HG03139 (cell line): ENCODE data around the gene VEGFA.

Experiments used
- ATAC-seq: cut with Tn5 transposase; IDR thresholded peaks from one replicate; pipeline ENCODE4 v1.9.1; 2021; ENCODE audit not compliant: unreplicated experiment

VEGFA gene

DNA sequence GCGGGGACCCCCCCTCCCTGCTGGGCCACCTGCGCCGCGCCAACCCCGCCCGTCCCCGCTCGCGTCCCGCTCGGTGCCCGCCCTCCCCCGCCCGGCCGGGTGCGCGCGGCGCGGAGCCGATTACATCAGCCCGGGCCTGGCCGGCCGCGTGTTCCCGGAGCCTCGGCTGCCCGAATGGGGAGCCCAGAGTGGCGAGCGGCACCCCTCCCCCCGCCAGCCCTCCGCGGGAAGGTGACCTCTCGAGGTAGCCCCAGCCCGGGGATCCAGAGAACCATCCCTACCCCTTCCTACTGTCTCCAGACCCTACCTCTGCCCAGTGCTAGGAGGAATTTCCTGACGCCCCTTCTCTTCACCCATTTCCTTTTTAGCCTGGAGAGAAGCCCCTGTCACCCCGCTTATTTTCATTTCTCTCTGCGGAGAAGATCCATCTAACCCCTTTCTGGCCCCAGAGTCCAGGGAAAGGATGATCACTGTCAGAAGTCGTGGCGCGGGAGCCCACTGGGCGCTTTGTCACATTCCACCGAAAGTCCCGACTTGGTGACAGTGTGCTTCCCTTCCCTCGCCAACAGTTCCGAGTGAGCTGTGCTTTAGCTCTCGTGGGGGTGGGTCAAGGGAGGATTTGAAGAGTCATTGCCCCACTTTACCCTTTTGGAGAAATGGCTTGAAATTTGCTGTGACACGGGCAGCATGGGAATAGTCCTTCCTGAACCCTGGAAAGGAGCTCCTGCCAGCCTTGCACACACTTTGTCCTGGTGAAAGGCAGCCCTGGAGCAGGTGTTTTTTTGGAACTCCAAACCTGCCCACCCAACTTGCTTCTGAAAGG is 2.1 kb downstream of the VEGFA start:
- ATAC-seq: no peak

DNA sequence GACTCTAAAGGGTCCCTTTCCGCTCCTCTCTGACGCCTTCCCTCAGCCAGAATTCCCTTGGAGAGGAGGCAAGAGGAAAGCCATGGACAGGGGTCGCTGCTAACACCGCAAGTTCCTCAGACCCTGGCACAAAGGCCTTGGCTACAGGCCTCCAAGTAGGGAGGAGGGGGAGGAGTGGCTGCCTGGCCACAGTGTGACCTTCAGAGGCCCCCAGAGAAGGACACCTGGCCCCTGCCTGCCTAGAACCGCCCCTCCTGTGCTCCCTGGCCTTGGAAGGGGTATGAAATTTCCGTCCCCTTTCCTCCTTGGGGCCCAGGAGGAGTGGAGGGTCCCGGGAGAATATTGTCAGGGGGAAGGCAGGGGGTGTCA is 2.7 kb downstream of the VEGFA start:
- ATAC-seq: no peak

DNA sequence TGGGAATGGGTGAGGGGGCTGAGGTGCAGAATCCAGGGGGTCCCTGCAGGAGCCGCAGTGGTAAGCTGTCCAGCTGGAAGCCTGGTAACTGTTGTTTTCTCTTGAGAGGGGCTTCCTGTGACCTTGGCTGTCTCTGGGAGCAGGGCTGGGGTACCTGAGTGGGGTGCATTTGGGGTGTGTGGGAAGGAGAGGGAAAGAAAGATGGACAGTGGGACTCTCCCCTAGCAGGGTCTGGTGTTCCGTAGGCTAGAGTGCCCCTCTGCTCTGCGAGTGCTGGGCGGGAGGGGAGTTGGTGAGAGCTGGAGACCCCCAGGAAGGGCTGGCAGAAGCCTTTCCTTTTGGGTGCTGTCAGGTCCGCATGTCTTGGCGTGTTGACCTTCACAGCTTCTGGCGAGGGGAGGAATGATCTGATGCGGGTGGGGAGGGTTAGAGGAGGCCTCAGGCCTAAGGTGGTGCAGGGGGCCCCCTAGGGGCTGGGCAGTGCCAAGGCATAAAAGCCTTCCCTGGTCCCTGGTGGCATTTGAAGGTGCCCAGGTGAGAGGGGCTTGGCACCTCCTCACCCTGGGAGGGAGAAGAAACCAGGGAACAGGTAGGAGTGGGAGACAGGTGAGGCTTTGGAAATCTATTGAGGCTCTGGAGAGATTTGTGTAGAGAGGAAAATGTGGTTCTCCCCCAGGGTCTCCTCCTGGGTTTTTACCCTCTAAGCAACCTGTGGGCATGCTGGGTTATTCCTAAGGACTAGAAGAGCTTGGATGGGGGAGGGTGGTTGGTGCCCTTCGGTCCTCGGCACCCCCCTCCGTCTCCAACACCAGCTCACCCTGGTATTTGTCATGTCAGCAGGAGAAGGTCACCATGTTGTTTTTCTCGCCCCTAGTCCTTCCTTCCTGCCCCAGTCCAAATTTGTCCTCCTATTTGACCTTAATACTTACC is 3.3 kb downstream of the VEGFA start:
- ATAC-seq: no peak

DNA sequence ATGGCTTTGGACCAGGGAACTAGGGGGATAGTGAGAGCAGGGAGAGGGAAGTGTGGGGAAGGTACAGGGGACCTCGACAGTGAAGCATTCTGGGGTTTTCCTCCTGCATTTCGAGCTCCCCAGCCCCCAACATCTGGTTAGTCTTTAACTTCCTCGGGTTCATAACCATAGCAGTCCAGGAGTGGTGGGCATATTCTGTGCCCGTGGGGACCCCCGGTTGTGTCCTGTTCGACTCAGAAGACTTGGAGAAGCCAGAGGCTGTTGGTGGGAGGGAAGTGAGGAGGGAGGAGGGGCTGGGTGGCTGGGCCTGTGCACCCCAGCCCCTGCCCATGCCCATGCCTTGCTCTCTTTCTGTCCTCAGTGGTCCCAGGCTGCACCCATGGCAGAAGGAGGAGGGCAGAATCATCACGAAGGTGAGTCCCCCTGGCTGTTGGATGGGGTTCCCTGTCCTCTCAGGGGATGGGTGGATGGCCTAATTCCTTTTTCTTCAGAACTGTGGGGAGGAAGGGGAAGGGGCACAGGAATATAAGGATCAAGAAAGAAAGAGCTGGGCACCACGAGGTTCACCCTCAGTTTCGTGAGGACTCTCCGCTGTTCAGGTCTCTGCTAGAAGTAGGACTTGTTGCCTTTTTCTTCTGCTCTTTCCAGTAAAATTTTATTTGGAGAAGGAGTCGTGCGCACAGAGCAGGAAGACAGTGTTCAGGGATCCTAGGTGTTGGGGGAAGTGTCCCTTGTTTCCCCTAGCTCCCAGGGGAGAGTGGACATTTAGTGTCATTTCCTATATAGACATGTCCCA is 4.2 kb downstream of the VEGFA start:
- no peak for ATAC-seq

DNA sequence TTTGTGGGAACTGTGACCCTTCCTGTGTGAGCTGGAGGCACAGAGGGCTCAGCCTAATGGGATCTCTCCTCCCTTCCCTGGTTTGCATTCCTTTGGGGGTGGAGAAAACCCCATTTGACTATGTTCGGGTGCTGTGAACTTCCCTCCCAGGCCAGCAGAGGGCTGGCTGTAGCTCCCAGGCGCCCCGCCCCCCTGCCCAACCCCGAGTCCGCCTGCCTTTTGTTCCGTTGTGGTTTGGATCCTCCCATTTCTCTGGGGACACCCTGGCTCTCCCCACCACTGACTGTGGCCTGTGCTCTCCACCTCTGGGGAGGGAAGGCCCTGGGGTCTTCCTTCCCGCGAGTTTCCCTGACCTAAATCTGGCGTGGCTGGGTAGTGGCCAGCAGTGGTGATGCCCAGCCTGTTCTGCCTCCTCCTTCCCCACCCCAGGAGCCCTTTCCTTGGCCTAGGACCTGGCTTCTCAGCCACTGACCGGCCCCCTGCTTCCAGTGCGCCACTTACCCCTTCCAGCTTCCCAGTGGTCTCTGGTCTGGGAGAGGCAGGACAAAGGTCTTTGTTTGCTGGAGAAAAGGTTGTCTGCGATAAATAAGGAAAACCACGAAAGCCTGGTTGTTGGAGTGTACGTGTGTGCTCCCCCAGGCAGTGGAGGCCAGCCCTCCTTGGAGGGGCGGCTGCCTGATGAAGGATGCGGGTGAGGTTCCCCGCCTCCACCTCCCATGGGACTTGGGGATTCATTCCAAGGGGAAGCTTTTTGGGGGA is 4.9 kb downstream of the VEGFA start:
- no peak for ATAC-seq

DNA sequence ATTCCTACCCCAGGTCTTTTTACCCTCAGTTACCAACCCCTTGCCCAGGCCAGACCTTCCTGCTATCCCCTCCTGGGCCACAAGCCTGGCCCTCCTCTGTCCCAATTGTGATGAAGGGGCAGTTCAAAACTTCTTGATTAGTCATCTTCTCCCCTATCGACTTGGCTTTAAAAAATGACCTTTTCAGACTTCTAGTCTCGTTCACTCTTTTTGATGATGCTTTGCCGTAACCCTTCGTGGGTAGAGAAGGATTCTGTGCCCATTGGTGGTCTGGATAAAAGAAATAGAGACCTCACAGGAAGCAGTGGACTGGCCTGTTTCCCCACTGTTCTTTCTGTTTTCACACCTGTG is 5.5 kb downstream of the VEGFA start:
- ATAC-seq: no peak

DNA sequence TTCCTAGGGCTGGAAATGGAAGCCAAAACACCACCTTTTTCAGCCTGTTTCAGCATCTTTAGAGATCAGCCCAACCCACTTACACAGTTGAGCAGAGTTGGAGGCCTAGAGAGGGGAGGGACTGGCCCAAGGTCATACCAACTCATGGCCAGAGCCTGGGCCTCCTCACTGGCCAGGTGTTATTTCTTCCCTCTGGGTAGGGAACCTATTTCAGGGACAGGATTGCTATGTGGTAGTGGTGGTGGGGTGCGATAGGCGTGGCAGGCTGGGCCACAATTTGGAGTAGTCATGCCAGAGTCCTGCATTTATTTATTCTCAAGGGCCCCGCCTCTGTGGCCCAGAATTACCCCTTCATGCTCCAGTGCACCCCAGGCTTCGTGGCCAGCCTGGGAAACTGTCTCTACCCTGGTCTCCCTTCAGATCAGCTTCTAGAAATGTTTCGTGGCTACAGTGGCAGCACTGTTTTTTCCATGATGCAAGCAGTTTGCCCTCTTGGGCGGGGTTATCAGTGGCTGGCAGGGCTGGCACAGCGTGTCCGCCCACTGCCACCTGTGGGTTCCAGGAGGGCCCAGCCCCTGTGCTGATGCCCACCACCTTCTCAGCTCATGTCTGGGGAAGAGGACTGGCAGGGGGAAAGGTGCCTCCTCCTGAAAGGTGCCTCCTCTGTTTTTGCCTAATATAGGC is 6.2 kb downstream of the VEGFA start:
- ATAC-seq: no peak

DNA sequence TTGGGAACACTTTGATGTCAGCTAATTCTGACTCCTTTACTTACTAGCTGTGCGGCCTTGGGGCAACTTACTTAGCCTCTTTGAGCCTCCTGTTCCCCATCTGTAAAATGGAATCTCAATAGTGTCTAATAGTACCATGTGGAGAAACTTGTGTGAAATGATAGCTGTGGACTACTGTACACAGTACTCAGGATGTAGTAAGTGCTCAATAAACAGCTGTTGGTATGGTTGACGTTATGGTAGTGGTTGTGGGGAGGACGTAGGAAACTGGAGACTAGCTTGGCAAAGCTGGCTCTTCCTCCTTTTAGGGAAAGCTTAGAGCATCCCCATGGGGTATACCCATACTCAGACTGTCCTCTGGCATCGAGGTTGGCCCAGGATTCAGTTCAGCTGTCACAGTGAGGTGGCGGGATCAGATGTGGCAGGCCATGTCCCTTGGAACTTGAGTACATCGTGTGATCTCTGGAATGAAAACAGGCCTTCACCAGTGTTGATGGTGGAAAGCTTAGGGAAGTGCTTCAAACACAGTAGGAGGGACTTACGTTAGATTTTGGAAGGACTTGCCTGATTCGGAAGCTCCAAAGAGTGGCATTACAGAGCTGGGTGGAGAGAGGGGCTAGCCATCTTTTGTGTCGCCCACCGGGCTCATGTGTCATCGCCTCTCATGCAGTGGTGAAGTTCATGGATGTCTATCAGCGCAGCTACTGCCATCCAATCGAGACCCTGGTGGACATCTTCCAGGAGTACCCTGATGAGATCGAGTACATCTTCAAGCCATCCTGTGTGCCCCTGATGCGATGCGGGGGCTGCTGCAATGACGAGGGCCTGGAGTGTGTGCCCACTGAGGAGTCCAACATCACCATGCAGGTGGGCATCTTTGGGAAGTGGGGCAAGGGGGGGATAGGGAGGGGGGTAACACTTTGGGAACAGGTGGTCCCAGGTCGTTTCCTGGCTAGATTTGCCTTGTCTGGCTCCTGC is 7.1 kb downstream of the VEGFA start:
- ATAC-seq: no peak

DNA sequence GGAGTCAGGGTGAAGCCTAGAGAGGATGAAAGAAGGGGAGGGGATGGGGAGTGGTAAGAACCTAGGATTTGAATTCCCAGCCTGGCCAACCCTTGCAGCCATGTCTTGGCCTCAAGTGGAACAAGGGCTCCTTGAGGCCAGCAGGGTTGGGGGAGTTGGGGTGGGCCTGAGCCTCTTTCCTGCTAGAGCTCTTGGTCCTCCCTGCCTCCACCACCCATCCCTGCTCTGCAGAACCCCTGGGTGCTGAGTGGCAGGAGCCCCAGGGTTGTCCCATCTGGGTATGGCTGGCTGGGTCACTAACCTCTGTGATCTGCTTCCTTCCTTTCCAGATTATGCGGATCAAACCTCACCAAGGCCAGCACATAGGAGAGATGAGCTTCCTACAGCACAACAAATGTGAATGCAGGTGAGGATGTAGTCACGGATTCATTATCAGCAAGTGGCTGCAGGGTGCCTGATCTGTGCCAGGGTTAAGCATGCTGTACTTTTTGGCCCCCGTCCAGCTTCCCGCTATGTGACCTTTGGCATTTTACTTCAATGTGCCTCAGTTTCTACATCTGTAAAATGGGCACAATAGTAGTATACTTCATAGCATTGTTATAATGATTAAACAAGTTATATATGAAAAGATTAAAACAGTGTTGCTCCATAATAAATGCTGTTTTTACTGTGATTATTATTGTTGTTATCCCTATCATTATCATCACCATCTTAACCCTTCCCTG is 8.3 kb downstream of the VEGFA start:
- no peak for ATAC-seq

DNA sequence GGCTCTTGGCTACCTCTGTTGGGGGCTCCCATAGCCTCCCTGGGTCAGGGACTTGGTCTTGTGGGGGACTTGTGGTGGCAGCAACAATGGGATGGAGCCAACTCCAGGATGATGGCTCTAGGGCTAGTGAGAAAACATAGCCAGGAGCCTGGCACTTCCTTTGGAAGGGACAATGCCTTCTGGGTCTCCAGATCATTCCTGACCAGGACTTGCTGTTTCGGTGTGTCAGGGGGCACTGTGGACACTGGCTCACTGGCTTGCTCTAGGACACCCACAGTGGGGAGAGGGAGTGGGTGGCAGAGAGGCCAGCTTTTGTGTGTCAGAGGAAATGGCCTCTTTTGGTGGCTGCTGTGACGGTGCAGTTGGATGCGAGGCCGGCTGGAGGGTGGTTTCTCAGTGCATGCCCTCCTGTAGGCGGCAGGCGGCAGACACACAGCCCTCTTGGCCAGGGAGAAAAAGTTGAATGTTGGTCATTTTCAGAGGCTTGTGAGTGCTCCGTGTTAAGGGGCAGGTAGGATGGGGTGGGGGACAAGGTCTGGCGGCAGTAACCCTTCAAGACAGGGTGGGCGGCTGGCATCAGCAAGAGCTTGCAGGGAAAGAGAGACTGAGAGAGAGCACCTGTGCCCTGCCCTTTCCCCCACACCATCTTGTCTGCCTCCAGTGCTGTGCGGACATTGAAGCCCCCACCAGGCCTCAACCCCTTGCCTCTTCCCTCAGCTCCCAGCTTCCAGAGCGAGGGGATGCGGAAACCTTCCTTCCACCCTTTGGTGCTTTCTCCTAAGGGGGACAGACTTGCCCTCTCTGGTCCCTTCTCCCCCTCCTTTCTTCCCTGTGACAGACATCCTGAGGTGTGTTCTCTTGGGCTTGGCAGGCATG is 9.2 kb downstream of the VEGFA start:
- no peak for ATAC-seq

DNA sequence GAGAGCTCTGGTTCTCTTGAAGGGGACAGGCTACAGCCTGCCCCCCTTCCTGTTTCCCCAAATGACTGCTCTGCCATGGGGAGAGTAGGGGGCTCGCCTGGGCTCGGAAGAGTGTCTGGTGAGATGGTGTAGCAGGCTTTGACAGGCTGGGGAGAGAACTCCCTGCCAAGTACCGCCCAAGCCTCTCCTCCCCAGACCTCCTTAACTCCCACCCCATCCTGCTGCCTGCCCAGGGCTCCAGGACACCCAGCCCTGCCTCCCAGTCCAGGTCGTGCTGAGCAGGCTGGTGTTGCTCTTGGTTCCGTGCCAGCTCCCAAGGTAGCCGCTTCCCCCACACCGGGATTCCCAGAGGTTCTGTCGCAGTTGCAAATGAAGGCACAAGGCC is 9.8 kb downstream of the VEGFA start:
- no peak for ATAC-seq

DNA sequence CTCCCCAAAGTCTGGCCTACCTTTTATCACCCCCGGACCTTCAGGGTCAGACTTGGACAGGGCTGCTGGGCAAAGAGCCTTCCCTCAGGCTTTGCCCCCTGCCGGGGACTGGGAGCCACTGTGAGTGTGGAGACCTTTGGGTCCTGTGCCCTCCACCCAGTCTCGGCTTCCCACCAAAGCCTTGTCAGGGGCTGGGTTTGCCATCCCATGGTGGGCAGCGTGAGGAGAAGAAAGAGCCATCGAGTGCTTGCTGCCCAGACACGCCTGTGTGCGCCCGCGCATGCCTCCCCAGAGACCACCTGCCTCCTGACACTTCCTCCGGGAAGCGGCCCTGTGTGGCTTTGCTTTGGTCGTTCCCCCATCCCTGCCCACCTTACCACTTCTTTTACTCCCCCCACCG is 10.3 kb downstream of the VEGFA start:
- ATAC-seq: no peak

DNA sequence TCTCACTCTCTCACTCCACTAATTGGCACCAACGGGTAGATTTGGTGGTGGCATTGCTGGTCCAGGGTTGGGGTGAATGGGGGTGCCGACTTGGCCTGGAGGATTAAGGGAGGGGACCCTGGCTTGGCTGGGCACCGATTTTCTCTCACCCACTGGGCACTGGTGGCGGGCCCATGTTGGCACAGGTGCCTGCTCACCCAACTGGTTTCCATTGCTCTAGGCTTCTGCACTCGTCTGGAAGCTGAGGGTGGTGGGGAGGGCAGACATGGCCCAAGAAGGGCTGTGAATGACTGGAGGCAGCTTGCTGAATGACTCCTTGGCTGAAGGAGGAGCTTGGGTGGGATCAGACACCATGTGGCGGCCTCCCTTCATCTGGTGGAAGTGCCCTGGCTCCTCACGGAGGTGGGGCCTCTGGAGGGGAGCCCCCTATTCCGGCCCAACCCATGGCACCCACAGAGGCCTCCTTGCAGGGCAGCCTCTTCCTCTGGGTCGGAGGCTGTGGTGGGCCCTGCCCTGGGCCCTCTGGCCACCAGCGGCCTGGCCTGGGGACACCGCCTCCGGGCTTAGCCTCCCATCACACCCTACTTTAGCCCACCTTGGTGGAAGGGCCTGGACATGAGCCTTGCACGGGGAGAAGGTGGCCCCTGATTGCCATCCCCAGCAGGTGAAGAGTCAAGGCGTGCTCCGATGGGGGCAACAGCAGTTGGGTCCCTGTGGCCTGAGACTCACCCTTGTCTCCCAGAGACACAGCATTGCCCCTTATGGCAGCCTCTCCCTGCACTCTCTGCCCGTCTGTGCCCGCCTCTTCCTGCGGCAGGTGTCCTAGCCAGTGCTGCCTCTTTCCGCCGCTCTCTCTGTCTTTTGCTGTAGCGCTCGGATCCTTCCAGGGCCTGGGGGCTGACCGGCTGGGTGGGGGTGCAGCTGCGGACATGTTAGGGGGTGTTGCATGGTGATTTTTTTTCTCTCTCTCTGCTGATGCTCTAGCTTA is 11.2 kb downstream of the VEGFA start:
- ATAC-seq: no peak

DNA sequence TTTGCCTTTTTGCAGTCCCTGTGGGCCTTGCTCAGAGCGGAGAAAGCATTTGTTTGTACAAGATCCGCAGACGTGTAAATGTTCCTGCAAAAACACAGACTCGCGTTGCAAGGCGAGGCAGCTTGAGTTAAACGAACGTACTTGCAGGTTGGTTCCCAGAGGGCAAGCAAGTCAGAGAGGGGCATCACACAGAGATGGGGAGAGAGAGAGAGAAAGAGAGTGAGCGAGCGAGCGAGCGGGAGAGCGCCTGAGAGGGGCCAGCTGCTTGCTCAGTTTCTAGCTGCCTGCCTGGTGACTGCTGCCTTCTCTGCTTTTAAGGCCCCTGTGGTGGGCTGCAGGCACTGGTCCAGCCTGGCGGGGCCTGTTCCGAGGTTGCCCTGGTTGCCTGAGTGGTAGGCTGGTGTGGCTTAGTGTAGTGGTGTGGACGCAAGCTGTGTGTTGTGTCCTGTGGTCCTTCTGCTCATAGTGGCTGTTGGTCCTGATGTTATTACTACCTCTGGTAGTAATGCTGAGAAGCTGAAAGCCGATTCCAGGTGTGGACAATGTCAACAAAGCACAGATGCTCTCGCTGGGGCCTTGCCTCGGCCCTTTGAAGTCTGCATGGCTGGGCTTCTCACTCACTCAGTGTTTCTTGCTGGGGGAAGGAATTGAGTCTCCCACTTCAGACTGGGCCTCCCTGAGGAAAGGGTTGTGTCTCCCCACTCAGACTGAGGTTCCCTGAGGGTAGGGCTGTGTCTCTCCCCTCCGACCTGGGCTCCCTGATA is 12.1 kb downstream of the VEGFA start:
- no peak for ATAC-seq

DNA sequence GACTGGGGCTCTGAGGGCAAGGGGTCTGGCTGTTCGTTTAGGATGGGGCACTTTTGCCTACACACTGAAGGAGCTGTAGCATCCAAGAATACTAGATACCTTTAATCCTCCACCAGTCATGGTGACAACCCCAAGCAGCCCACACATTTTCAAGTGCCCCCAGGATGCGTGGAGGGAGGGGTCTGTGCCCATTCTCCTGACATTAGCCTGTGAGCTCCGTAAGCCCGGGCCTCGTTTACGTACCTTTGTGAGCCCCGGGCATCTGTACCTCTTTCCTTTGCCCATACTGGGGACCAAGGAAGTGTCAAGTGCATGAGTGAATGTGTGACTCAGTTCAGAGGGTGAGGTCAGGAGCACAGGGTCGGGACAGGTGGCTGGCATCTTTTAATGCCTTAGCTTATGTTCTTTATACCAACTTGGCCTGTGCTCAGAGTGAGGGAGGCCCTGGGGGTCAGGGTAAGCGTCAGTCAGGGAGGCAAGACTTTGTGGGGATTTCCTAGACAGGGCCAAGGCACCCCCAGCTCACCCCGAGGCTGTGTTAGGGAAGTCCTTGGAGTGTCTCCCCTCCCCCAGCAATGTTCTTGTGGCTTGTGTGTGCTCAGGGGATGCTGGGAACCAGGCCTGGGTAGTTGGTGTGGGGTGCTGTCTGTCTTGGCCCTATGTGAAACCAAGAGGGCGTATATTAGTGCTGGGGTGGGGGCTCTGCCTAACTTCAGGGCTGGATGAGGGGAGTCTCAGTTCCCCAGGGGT is 12.9 kb downstream of the VEGFA start:
- no peak for ATAC-seq
